HG03139 (cell line): ENCODE results near the gene CALN1.
"Not testable (repeated sequence)": the region's sequence is repeated elsewhere in the genome, so short reads cannot be mapped to it uniquely, and the experiment has no call there.

Source experiments
- ATAC-seq: cut with Tn5 transposase; IDR thresholded peaks from one replicate; pipeline ENCODE4 v1.9.1; 2021; ENCODE audit not compliant: unreplicated experiment

Gene CALN1

DNA sequence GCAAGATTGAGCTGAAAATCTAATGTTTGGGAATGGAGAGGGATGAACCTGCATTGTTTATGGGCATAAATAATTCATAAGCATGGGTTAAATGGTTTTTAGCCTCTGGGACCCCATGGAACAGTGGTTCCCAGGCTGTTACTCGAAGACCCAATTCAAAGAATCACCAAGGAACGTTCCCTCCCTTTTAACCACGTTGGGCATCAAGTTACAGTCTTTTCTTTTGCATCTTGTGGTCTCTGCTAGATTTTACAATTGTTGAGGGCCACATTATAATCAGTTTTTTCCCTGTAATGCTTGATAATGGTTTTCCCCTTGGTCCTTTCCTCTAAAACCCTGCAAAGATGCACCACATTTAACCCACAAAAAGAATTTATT, 2.5 kb downstream of the CALN1 start:
- no peak for ATAC-seq

DNA sequence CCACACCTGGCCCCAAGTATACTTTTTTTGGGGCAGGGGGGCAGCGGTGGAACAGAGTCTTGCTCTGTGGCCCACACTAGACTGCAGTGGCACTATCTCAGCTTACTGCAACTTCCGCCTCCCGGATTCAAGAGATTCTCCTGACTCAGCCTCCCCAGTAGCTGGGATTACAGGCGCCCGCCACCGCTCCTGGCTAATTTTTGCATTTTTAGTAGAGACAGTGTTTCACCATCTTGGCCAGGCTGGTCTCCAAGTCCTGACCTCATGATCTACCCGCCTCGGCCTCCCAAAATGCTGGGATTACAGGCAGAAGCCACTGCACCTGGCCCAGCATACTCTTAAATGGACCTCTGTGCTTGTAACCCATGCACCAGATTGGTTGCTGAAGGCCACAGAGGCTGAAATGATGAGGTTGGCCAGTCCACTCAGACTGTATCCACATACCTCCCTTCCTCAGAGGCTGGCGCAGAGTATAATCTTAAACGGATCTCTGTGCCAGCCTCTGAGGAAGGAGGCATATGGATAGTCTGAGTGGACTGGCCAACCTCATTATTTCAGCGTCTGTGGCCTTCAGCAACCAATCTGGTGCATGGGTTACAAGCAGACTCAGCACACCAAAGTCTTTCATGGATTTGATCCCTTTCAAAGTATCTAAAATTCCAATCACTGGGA, 3.0 kb downstream of the CALN1 start:
- ATAC-seq, result no peak

DNA sequence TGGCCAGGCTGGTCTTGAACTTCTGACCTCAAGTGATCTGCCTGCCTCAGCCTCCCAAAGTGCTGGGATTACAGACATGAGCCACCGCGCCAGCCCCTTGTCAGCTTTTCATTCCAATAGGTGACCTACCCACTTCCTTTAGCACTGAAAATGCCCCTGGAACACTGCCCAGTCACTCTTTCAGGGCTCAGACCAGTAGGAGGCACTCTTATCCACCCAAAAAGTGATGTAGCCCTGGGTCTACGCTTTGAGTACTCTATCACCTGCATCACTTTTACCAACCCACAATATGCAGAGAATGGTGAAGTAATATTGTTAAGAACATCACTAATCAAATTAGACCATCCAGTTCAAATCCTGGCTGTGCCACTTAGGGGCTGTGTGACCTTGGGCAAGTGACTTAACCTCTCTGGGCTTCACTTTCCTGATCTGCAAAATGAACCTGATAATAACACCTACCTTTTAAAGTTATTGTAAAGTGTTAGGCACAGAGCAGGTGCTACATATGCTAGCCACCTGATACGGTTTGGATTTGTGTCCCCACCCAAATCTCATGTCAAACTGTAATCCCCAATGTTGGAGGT, 5.2 kb downstream of the CALN1 start:
- no peak for ATAC-seq

DNA sequence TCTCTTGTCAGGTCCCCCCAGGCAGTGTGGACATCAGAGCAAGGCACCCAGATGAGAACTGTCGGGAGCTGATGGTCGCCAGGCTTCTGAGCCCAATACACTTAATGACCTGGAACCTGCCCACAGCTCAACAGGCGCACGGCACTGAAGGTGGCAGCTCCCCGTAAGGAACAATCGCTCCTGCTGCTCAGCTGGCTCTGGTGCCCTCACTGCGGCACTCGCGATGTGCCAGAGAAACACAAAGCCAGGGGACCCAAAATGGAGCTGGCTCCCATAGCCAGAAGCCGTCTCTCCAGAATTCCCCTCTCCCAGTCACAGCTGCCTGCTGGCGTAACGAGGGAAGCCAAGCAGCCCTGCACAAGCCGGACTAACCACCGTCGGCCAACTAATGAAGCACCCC, 6.3 kb downstream of the CALN1 start:
- no peak for ATAC-seq

DNA sequence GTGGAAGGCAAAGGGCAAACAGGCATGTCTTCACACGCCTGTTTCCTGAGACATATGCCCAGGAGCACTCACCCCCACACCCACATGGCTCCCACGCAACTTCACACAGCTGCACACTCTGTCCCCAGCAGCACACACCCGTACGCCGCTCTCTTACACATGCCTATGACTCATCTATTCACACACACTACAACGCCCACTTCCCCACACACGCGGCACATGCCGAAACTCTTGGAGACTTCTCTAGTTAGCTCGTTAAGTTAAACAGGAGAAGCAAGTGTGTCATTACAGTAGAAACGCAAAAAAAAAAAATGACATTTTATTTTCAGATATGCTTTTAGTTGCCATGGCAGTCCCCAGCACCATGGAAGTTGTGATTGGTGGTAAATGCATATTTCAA, 6.7 kb downstream of the CALN1 start:
- ATAC-seq, result no peak

DNA sequence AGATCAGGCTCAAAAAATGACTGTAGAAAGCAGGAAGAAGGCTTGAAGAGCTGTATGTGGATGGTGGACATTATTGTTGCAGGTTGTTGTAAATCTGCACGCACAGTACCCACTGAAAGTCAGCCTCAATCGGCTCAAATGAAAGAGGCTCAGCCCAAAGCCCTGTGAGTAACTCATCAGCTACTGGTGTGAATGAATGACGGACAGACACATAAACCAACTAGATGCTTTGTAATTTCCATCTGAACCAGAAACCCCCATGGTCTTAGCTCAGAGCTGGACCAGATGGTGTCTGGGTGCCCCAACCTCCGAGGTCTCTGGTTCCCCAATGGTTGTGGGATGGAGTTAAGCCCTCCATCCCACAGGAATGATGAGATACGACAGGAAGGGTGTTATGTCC, 7.4 kb downstream of the CALN1 start:
- no peak for ATAC-seq

DNA sequence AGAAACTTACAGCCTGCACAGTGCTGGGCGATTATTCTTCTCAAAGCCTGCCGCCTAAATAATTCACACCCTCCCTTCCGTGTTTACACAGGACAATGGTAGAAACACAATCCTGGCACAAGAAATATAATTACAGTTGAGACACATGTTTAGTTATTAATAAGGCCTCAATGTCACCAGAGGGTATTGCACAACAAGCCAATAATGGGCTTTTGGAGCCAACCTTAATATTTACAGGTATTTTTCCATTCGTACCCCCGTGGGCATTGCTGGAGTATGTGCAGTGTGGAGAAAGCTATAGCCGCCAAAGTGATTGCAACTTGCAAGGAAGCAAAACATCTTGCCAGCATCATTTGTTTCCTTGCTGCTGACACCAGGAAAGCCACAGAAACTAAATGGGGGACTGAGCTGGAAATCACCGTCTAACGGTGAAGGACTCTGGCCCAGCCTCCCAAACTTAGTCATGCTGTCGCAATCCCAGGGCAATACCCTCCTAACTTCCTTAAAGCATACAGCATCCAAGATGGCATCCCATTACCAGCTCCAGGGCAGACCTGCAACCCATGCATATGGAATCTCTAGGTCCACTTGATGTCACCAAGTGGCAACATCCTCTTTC, 8.6 kb downstream of the CALN1 start:
- no peak for ATAC-seq

DNA sequence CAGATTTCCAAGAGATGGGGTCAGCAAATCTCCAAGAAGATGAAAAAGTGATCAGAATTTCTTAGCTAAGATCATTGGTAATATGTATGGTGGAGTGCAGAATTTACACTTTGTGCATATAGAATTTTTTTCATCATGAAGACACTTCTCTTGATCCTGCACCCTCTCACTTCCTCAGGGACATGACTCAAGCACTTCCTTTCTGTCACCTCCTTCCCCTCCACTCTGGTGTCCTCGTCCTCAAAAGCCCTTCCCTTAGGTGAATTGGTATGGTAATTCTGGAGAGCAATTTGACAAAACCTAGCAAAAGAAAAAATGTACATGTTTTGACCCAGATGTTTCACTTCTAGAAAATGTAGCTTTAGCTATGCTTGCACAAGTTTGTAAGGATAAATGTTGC, 18.1 kb downstream of the CALN1 start:
- no peak for ATAC-seq

DNA sequence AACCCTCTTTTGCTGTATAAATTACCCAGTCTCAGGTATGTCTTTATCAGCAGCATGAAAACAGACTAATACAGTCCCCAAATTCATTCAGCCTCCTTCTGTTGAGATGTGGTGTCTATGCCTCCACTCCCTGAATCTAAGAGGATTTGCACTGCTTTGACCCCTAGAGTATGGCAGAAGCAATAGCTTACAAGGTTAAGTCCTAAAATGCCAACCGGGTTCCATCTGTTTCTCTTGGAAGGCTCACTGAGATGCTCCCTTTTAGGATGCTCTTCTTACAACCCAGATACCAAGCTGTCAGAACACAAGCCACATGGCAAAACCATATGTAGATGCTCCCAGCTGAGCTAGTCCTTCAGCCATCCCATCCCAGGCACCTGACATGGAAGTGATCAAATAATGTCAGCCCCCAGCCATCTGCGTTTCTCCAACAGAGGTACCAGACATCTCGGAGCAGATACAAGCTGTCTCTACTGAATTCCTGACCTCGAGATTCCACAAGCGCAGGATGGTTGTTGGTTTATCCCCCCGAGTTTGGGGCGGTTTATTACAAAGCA, 20.2 kb downstream of the CALN1 start:
- ATAC-seq, result no peak

DNA sequence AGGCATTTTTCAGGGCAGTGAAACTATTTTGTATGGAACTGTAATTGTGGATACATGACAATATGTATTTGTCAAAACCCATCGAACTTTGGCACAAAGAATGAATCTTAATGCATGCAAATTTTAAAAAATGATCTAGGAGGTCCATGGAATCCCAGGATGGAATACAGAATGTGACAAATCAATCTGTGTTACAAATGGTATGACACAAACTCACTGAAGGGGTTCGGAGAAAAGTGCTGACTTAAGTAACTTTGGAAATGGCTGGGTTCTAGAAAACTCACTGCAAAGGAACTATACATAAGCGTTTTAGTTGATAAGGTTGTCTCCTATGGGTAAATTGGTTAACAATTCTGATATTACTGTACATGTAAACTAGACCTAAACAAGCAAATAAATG, 26.0 kb downstream of the CALN1 start:
- ATAC-seq, result no peak

DNA sequence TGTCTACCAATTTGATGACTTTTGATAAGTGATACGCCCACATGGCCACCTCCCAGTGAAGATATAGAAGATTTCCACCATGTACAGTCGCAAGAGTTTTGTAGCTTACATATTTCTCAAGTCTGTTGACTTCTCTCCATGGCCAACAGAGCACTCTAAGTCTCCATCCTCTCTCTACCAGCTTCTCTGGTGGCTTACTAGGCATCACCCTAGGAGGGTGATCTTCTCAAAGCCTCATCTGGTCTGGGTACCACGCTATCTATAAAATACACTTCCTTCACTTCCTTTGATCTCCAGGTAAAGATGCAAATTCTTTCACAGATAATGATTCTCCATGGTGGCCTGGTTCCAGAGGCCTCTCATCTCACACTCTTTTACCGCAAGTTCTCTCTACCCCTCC, 49.9 kb downstream of the CALN1 start:
- no peak for ATAC-seq

DNA sequence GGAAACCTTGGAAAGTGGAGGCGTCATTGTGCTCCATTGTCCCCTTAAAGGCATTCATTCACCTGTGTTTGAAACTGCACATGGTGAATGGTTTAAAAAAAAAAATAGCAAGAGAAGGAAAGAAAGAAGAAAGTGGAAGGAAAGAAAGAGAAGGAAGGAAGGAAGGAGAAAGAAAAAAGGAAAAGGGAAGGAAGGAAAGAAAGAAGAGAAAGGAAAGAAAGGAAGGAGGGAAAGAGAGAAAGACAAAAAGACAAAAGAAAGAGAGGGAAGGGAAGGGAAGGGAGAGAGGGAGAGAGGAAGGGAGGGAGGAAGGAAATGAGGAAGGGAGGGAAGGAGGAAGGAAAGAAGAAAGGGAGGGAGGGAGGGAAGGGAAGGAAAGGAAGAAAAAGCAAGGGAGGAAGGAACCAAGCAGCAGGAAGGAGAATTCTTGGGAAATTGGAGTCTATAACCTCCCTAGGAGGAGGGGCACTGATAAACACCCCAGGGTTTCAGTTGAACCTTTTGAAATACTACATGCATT, 66.9 kb downstream of the CALN1 start:
- no peak for ATAC-seq

DNA sequence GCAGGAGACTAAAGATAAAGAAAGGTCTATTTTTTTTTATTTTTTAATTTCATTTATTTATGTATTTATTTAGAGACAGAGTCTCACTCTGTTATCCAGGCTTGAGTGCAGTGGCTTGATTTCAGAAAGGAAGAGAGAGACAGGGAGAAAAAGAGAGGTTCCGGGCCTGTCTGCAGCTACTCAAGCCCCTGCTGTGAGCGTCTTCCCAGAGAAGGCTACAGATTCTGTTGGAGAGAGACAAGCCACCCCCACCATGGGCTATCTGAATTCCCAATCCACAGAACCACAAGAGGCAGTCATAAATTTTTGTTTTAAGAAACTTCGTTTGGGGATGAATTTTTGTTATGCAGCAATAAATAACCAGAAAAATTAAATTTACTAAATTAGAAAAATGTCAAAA, 68.1 kb downstream of the CALN1 start:
- ATAC-seq, result no peak

DNA sequence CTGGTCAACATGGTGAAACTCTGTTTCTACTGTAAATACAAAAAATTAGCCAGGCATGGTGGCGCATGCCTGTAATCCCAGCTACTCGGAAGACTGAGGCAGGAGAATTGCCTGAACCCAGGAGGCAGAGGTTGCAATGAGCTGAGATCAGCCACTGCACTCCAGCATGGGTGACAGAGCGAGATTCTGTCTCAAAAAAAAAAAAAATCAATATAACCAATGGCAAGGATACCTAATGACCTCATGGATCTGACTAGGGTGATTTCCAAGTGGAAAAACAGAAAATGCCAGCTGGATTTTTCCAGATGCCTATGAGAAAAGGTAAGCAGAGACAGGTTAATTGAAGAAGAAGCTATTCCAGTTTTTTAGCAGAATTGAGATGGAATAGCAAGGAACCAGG, 68.8 kb downstream of the CALN1 start:
- not testable (repeated sequence) for ATAC-seq

DNA sequence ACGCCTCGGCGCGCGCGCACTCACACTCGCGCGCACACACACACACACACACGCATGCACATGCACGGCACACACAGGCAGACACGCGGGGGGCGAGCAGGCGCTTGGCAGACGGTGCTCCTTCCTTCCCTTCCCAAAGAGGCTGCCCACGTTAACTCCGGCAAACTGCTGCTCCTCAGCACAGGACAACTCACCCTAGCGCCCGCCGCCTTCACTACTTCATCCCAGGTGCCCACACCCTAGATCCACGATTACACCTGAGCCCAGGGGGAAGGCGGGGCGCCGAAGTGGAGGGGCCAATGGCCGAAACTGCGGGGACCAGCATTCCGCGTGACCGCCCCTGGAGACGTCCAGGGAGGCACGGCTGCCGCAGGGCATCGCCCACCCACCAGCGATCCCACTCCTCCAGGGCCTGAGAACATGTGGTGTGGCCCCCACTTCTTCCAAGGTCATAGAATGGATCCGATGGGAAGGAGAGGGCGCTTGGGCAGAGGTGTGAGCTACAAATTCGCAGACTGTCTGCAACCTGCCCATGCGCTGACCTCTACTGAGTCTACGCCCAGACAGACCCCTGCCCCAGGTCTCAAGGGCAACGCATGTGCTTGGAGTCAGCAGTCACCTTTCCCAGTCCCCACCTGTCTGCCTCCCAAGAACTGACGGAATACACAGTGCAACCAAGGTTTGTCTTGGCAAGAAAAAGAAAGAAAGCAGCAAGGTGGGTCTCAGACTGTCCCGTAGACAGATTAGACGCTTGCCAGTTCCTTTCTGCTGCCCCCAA, 74.6 kb downstream of the CALN1 start:
- ATAC-seq, result no peak

DNA sequence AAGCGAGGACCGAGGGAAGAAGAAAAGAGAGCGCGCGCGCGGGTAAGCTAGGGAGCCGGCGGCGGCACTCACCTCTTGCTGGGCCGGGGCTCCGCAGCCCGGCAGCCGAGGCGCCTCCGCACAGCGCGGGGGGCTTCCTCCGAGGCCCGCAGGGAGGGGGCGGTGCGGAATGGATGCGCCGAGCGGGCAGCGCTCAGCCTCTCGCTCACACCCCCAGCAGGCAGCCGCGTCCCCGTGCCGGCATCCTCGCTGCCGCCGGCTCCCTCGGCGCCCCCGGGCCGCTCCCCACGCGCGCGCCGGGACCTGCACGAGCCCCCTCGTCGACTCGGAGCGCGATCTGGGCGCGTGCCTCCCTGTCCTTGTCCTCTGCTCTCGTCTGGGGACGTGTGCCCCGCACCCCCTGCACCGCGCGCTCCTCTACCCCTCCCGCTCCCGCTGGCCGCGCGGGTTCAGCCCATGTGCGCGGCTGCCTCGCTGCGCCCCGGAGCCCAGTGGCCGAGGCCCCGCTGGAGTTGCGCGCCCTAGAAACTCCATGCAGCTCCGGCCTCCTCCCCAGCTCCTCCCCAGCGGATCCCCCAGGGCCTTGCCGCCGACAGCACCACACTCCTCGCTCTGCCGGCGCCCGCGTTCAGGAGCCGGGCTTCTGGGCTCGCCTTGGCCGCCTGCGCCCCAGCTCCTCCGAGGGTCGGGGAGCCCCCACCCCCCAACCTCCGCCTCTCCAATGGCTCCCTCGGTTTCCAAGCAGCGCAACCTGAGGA, 75.3 kb downstream of the CALN1 start:
- no peak for ATAC-seq

DNA sequence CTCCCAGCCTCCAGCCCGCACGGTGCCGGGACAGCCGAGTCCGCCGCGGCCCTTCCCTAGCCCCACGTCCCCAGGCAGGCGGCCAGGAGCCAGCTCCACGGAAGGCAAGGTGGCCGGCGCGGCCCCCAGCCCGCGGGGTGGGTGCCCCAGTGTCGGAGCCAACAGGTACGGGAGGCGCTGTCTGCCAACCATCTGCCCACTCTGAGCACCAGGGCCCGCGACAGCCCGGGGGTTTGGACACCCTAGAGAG, 75.8 kb downstream of the CALN1 start:
- ATAC-seq, result no peak

DNA sequence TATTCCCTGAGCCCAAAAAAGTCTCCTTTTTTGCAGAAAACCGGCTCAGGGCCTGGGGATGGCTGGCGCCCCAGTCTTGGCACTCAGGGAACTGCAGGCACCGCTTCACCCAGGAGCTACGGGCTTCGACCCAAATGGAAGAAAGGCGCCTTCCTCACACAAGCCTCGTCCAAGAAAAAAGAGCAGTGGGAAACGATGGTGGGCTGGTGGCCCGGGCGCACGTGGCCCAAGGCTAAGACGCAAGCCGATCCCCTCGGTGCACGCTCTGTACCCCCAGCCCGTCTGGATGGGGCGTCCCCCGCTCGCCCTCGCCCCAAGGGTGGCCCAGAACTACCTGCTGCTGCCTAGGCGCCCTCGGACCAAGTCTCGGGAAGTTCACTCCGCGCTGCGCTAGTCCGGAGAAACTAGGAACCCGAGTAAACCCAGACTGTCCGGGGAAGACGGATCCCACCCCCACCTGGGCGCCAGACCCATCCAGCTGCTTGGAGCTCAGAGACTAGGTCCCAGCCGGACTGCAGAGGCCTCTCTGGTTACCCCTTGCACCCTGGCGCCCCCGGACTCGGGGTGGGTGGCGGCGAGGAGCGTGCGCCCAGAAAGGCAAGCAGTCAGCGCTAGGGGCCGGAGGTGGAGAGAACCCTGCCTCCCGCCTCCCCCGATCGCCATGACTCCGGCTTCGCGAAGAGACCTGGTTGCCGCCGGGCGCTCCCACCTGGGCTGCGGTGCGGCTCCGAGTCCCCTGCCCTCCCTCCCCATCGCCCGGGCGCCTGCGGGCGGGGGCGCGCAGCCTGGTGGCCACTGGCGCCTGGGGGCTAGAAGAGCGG, 76.4 kb downstream of the CALN1 start:
- ATAC-seq, result no peak

DNA sequence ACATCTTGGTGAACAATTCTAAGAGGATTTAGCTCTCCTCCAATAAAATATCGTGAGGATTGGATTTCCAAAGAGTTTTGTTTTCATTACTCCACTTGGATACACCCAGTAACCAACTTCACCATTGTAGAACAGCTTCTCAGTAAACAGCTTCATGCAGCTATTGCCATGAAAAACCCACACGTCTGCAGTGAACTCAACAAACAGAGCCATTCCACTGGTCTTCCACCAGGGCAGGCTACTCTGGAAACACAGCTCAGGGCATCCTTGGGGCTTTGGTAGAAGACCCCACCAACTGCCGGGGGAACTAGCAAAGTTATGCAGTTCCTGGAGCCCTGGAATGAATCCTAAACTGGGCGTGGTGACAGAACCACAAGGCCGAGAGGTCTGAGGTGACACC, 77.4 kb downstream of the CALN1 start:
- ATAC-seq, result no peak

DNA sequence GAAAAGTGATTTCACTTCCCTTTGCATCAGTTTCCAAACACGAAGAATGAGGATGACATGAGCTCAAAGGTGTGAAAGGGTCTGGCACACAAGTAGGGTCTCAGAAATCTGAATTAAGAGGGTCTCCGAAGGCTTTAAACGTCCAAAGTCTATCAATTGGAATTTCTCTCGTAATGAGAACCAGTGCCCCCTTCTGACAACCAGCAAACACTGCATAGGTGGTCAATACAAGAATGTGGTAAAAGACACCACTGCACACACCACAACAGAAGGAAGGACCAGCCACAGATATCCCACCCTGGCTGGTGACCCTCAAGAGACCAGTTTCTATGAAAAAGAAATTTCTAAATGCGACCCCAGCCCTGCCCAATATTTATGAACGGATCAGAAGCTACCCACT, 78.1 kb downstream of the CALN1 start:
- ATAC-seq, result no peak
